H1 (cell line): ENCODE measurements around the gene NOXO1. TPM values are rescaled to one million over a fixed set of nuclear protein-coding genes. Genes with fewer than 3 reads are reported as not detected.
A peak's percentile ranks its signal among the peaks of the same experiment; 100 is the strongest.

Experiments used
- CTCF ChIA-PET: fragments of 300-600 bp; sonication (Branson Sonifier 250); formaldehyde crosslinking; loops from one replicate; lab custom pipeline; 2021; ENCODE audit not compliant: partially characterized antibody; lab: Charles Lee
- POLR2A ChIA-PET: fragments of 300-600 bp; sonication (Branson Sonifier 250); formaldehyde crosslinking; loops from one replicate; lab custom pipeline; 2021; ENCODE audit warnings: inconsistent platforms; ENCODE audit not compliant: partially characterized antibody; lab: Charles Lee
- DNase-seq, 2 experiments: peaks; one replicate each; pipeline versions ENCODE4 v3.0.0 to v3.0.0-alpha.2; 2010 to 2022; ENCODE audit warnings: low spot score in 2 of 2, low read depth in 1 of 2, mixed read lengths in 1 of 2
- FAIRE-seq: peaks from 2 replicates; lab custom pipeline; 2011; peaks lifted over from hg19 to GRCh38; lab: Jason Lieb, UNC
- H2AFZ ChIP-seq: 2 replicates; pipeline ENCODE4 v1.8.1; 2012; ENCODE audit warnings: low read length, inconsistent platforms
- H2AK5ac ChIP-seq: 2 replicates; pipeline ENCODE4 v1.6.1; 2013; ENCODE audit warnings: low read depth, low read length
- H2BK120ac ChIP-seq: replicated peaks from 2 replicates; pipeline ENCODE3; 2013; ENCODE audit warnings: low read depth, low read length, inconsistent platforms
- H2BK12ac ChIP-seq: 2 replicates; pipeline ENCODE4 v1.6.1; 2013; ENCODE audit warnings: low read depth, low read length
- H2BK15ac ChIP-seq: 2 replicates; pipeline ENCODE4 v1.6.1; 2013; ENCODE audit warnings: low read length
- H2BK20ac ChIP-seq: 2 replicates; pipeline ENCODE4 v1.6.1; 2013; ENCODE audit warnings: low read length
- H2BK5ac ChIP-seq: 2 replicates; pipeline ENCODE4 v1.6.1; 2013; ENCODE audit warnings: low read depth, low read length
- H3K14ac ChIP-seq: 2 replicates; pipeline ENCODE4 v1.6.1; 2013; ENCODE audit warnings: inconsistent platforms; ENCODE audit not compliant: insufficient read length
- H3K18ac ChIP-seq: 2 replicates; pipeline ENCODE4 v1.6.1; 2013; ENCODE audit warnings: low read length; ENCODE audit errors: extremely low read depth
- H3K23ac ChIP-seq: 2 replicates; pipeline ENCODE4 v1.6.1; 2013; ENCODE audit warnings: inconsistent platforms; ENCODE audit not compliant: insufficient read length
- H3K23me2 ChIP-seq: 2 replicates; pipeline ENCODE4 v1.6.1; 2013; ENCODE audit warnings: low read depth, low read length
- H3K27ac ChIP-seq: 2 replicates; pipeline ENCODE4 v1.6.1; 2011; ENCODE audit warnings: low read depth, low read length, inconsistent platforms
- H3K27me3 ChIP-seq, 4 experiments: replicated peaks in 1 of 4; 1 replicate in 1 of 4; 2 replicates in 3 of 4; pipeline versions ENCODE4 v1.6.1 to v1.8.1; 2011 to 2013; ENCODE audit warnings: low read length in 3 of 4, mild to moderate bottlenecking in 3 of 4, inconsistent platforms in 2 of 4, mixed read lengths in 2 of 4, moderate library complexity in 1 of 4; ENCODE audit not compliant: control insufficient read depth in 3 of 4, insufficient read depth in 3 of 4; ENCODE audit errors: extremely low read depth in 1 of 4
- H3K36me3 ChIP-seq, 4 experiments: 2 replicates each; pipeline versions ENCODE4 v1.6.1 to v1.8.1; 2011 to 2013; ENCODE audit warnings: mild to moderate bottlenecking in 4 of 4, low read length in 3 of 4, moderate library complexity in 2 of 4, control low read depth in 1 of 4, inconsistent platforms in 1 of 4; ENCODE audit not compliant: insufficient read depth in 4 of 4, control insufficient read depth in 2 of 4
- H3K4ac ChIP-seq: replicated peaks from 2 replicates; pipeline ENCODE3; 2013; ENCODE audit warnings: low read length, low read depth, mixed read lengths, inconsistent platforms; ENCODE audit not compliant: insufficient read length
- H3K4me1 ChIP-seq, 4 experiments: replicated peaks in 1 of 4; 1 replicate in 1 of 4; 2 replicates in 3 of 4; pipeline versions ENCODE4 v1.6.1 to v1.8.1; 2011 to 2013; ENCODE audit warnings: low read length in 3 of 4, inconsistent platforms in 2 of 4, mixed read lengths in 1 of 4; ENCODE audit not compliant: insufficient read depth in 4 of 4, control insufficient read depth in 3 of 4
- H3K4me2 ChIP-seq, 2 experiments: 2 replicates each; pipeline versions ENCODE4 v1.6.1 to v1.8.1; 2011 to 2013; ENCODE audit warnings: low read depth in 2 of 2, low read length in 2 of 2, control low read depth in 1 of 2, inconsistent platforms in 1 of 2, mild to moderate bottlenecking in 1 of 2; ENCODE audit not compliant: insufficient read depth in 1 of 2
- H3K4me3 ChIP-seq, 4 experiments: fragments of 200-600, 300-600 bp in 1 of 4; sonication (generic), shearing (Covaris generic), sonication (Bioruptor Twin) in 1 of 4; 2 replicates each; pipeline versions ENCODE4 v1.5.1 to v1.8.1; 2011 to 2016; ENCODE audit warnings: low read length in 4 of 4, low read depth in 3 of 4, control low read depth in 2 of 4, inconsistent platforms in 2 of 4, mild to moderate bottlenecking in 2 of 4, mixed read lengths in 1 of 4, moderate library complexity in 1 of 4; ENCODE audit not compliant: insufficient read depth in 2 of 4; ENCODE audit errors: extremely low read depth in 1 of 4
- H3K56ac ChIP-seq: replicated peaks from 2 replicates; pipeline ENCODE3; 2013; ENCODE audit warnings: low read depth, mild to moderate bottlenecking, mixed read lengths, low read length, inconsistent platforms; ENCODE audit not compliant: insufficient read length
- H3K79me1 ChIP-seq: 2 replicates; pipeline ENCODE4 v1.6.1; 2013; ENCODE audit warnings: low read depth, low read length, control low read depth
- H3K79me2 ChIP-seq, 2 experiments: 2 replicates each; pipeline versions ENCODE4 v1.6.1 to v1.8.1; 2012 to 2013; ENCODE audit warnings: low read length in 2 of 2, mild to moderate bottlenecking in 2 of 2, inconsistent platforms in 1 of 2; ENCODE audit not compliant: insufficient read depth in 2 of 2, control insufficient read depth in 1 of 2
- H3K9ac ChIP-seq, 4 experiments: replicated peaks in 1 of 4; 1 replicate in 1 of 4; 2 replicates in 3 of 4; pipeline versions ENCODE4 v1.6.1 to v1.8.1; 2011 to 2013; ENCODE audit warnings: low read depth in 3 of 4, low read length in 3 of 4, control low read depth in 2 of 4, mild to moderate bottlenecking in 2 of 4, moderate library complexity in 2 of 4, inconsistent platforms in 1 of 4; ENCODE audit errors: extremely low read depth in 1 of 4
- H3K9me3 ChIP-seq, 2 experiments: 2 replicates each; pipeline versions ENCODE4 v1.6.1 to v1.8.1; 2012 to 2013; ENCODE audit warnings: mild to moderate bottlenecking in 2 of 2, moderate library complexity in 2 of 2, control low read depth in 1 of 2, inconsistent platforms in 1 of 2, low read depth in 1 of 2, low read length in 1 of 2, mixed read lengths in 1 of 2; ENCODE audit not compliant: insufficient read depth in 2 of 2
- H4K20me1 ChIP-seq, 2 experiments: replicated peaks in 1 of 2; 2 replicates each; pipeline versions ENCODE3 to v1.8.1; 2011 to 2013; ENCODE audit warnings: inconsistent platforms in 2 of 2, low read length in 2 of 2, mild to moderate bottlenecking in 1 of 2; ENCODE audit not compliant: insufficient read depth in 2 of 2, control insufficient read depth in 1 of 2
- H4K5ac ChIP-seq: 2 replicates; pipeline ENCODE4 v1.6.1; 2013; ENCODE audit warnings: low read length, low read depth, mixed read lengths, inconsistent platforms; ENCODE audit not compliant: insufficient read length
- H4K8ac ChIP-seq: 2 replicates; pipeline ENCODE4 v1.8.0; 2013; ENCODE audit warnings: mild to moderate bottlenecking, moderate library complexity, low read length, inconsistent platforms; ENCODE audit not compliant: insufficient read depth; ENCODE audit errors: extremely low read depth
- H4K91ac ChIP-seq: replicated peaks from 2 replicates; pipeline ENCODE3; 2013; ENCODE audit warnings: low read length, mixed read lengths, inconsistent platforms; ENCODE audit not compliant: insufficient read length
- ATF3 ChIP-seq: IDR thresholded peaks from 2 replicates; pipeline ENCODE4 v1.6.1; 2011; ENCODE audit warnings: low read depth, mild to moderate bottlenecking, low read length; ENCODE audit not compliant: insufficient read depth
- CREB1 ChIP-seq: IDR thresholded peaks from 2 replicates; pipeline ENCODE4 v1.6.1; 2012; ENCODE audit warnings: inconsistent platforms
- SIRT6 ChIP-seq: IDR thresholded peaks from one replicate; pipeline ENCODE4 v1.7.1; 2012; ENCODE audit warnings: low read length, inconsistent platforms
- WGBS, 2 experiments: shearing (Covaris generic) in 1 of 2; methylation state at CpG; one replicate each; pipeline versions ENCODE4 v1.1.6 to v1.1.7; 2013 to 2015; ENCODE audit warnings: low lambda C conversion rate in 2 of 2, mixed read lengths in 2 of 2, inconsistent platforms in 1 of 2, low coverage in 1 of 2, missing lambda C conversion rate in 1 of 2; ENCODE audit not compliant: insufficient replicate concordance in 2 of 2, insufficient coverage in 1 of 2, insufficient read length in 1 of 2; ENCODE audit errors: extremely low coverage in 1 of 2, missing lambda C conversion rate in 1 of 2; 5-methylcytosine and 5-hydroxymethylcytosine counted together
- polyA plus RNA-seq, 7 experiments: library from polyadenylated mRNA; depleted of rRNA in 3 of 7; stranded (reverse) in 5 of 7; unstranded in 2 of 7; fragments of >200 nt in 5 of 7; fragments of 200-250 nt in 2 of 7; gene quantifications; 1 replicate in 5 of 7; 2 replicates in 1 of 7; 4 replicates in 1 of 7; pipeline versions ENCODE4 v1.2.1 to v1.2.3, GENCODE V29; 2011 to 2013; ENCODE audit warnings: missing spikeins in 2 of 7, mixed read lengths in 2 of 7
- total RNA-seq: library from RNA; stranded (reverse); fragmentation: NEBNext Ultra II Directional; extraction: Animal tissue kit (Norgen Biotek cat#: 25700); gene quantifications from 2 replicates; pipeline ENCODE4 v1.2.1, GENCODE V29; 2021

The NOXO1 gene
- total and polyA plus RNA-seq, 2 of the 8 experiments (the other 6 are each of a cell fraction or from before 2014, with no cell fraction given), result 1.3 to 2.5 TPM

- H4K8ac ChIP-seq, result peak overlapping the region; percentile 76; the same call in 1 of the 2 replicates
- no peak overlapping the region for H3K4ac ChIP-seq
- H2AK5ac ChIP-seq, result no peak overlapping the region
- POLR2A ChIA-PET, result interaction anchor here (0.6 to 11.7 kb wide), 6 partner anchors 8 to 971 kb away, joined by 3 to 336 read pairs (median 4); partner anchors contain the start of genes GFER, NDUFB10, RNF151 and RPL3L
- CTCF ChIA-PET, result interaction anchor here (0.6 to 6.3 kb wide), 19 partner anchors 9 to 1698 kb away, joined by 3 to 62 read pairs (median 5); partner anchors contain the start of genes MEIOB and RPL3L
- H3K79me2 ChIP-seq, result no peaks in the 10 kb centered on the region
- no peak overlapping the region for H3K23ac ChIP-seq
- peaks cover 4 to 12% (median 8%) of the 10 kb centered on the region in 4 experiments; a peak in 5 of 8 replicates for H3K36me3 ChIP-seq
- H3K79me1 ChIP-seq, result no peaks in the 10 kb centered on the region
- no peak overlapping the region for H3K14ac ChIP-seq
- no peak overlapping the region for H2BK120ac ChIP-seq
- peaks cover 0 to 2% (median 0%) of the 10 kb centered on the region in 4 experiments; a peak in 1 of 7 replicates for H3K27me3 ChIP-seq
- no peak overlapping the region for H4K91ac ChIP-seq
- H2BK20ac ChIP-seq, result no peak overlapping the region
- TF ChIP-seq CREB1 (no peak), ATF3 (no peak), SIRT6 (no peak)
- no peak overlapping the region for H2BK12ac ChIP-seq
- H3K4me2 ChIP-seq, result no peak overlapping the region
- peaks cover 6% of the 10 kb centered on the region; the same call in 1 of the 2 replicates for H3K23me2 ChIP-seq
- DNase-seq, result no peak
- H2BK5ac ChIP-seq, result no peak overlapping the region
- H3K4me1 ChIP-seq, result peaks cover 0 to 8% (median 6%) of the 10 kb centered on the region in 4 experiments; a peak in 5 of 7 replicates
- WGBS, 2 experiments, result 94% methylated on average over 22 of the region's 23 CpGs; no CpG with 5 or more reads in 1 of the 2 experiments
- no peak overlapping the region for H2AFZ ChIP-seq
- no peak overlapping the region for H3K27ac ChIP-seq
- H4K20me1 ChIP-seq, result peaks cover 0 to 4% of the 10 kb centered on the region in 2 experiments
- no peak overlapping the region for H3K18ac ChIP-seq
- FAIRE-seq, result no peak
- no peak overlapping the region for H3K56ac ChIP-seq
- no peaks in the 10 kb centered on the region for H3K9me3 ChIP-seq
- no peak overlapping the region for H3K4me3 ChIP-seq
- H4K5ac ChIP-seq, result no peak overlapping the region
- H2BK15ac ChIP-seq, result no peak overlapping the region
- no peak overlapping the region; a peak in 1 of 7 replicates for H3K9ac ChIP-seq
Measured at GRCh38 chr16:1940273-1941161, 40.8 kb downstream of the NOXO1 start.
